ENCODE results near the gene IL9.

DNA sequence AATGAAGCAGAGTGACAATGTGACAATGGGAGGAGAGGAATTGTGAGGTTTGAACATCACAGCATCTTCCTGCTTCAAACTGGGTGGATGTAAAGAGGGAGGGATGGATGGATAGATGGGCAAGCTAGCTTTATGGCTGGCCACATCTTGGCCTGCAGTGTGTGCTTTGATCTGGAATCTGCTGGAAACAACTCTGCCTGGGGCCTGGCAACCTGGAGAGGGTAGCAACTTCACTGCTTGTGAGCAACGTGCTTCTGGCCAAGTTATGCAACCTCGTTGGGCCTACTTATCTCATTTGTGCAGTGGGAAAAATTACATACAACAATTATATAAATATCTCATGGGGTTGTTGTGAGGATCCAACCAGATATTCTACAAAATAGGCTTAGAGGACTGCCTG lies 5.3 kb downstream of the IL9 start:
- TF ChIP-seq, protein P1, sequence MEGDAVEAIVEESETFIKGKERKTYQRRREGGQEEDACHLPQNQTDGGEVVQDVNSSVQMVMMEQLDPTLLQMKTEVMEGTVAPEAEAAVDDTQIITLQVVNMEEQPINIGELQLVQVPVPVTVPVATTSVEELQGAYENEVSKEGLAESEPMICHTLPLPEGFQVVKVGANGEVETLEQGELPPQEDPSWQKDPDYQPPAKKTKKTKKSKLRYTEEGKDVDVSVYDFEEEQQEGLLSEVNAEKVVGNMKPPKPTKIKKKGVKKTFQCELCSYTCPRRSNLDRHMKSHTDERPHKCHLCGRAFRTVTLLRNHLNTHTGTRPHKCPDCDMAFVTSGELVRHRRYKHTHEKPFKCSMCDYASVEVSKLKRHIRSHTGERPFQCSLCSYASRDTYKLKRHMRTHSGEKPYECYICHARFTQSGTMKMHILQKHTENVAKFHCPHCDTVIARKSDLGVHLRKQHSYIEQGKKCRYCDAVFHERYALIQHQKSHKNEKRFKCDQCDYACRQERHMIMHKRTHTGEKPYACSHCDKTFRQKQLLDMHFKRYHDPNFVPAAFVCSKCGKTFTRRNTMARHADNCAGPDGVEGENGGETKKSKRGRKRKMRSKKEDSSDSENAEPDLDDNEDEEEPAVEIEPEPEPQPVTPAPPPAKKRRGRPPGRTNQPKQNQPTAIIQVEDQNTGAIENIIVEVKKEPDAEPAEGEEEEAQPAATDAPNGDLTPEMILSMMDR (IDR thresholded peaks at IDR 0.05; ENCODE audit: insufficient read depth, low read length, poor library complexity, severe bottlenecking), result no peak
- no peak for TF ChIP-seq EZH2phosphoT487 (conservative IDR thresholded peaks at IDR 0.05; ENCODE audit: low read length)
